Heart right ventricle (tissue), 16 donors: ENCODE measurements around the gene CD247. TPM values are rescaled to one million over a fixed set of nuclear protein-coding genes. Genes with fewer than 3 reads are reported as not detected.

Experiments used
- ATAC-seq, 8 donors: fragments of 200-7000 bp; cut with Tn5 transposase; one replicate each; pipeline ENCODE4 v1.9.1; 2020; ENCODE audit warnings: mild to moderate bottlenecking in 8 of 8, moderate library complexity in 8 of 8, moderate number of reproducible peaks in 1 of 8
- DNase-seq, 2 donors: peaks; one replicate each; pipeline ENCODE4 v3.0.0-alpha.2; 2020
- H3K27ac ChIP-seq, 10 donors: fragments of 200-600 bp; sonication (generic) in 2 of 10; one replicate each; pipeline versions ENCODE4 v1.5.0 to v1.8.0; 2020 to 2022; ENCODE audit warnings: mild to moderate bottlenecking in 3 of 10
- H3K27me3 ChIP-seq, 7 donors: fragments of 200-600 bp; one replicate each; pipeline ENCODE4 v1.8.0; 2021 to 2022; ENCODE audit warnings: mild to moderate bottlenecking in 2 of 7
- H3K36me3 ChIP-seq, 9 donors: fragments of 200-600 bp; sonication (generic) in 1 of 9; one replicate each; pipeline versions ENCODE4 v1.5.0 to v1.8.0; 2020 to 2022; ENCODE audit warnings: mild to moderate bottlenecking in 2 of 9
- H3K4me1 ChIP-seq, 9 donors: fragments of 200-600 bp; sonication (generic) in 1 of 9; one replicate each; pipeline versions ENCODE4 v1.5.0 to v1.8.0; 2020 to 2022; ENCODE audit warnings: mild to moderate bottlenecking in 4 of 9
- H3K4me3 ChIP-seq, 10 donors: fragments of 200-600 bp; sonication (generic) in 2 of 10; one replicate each; pipeline versions ENCODE4 v1.5.0 to v1.8.0; 2020 to 2022; ENCODE audit warnings: mild to moderate bottlenecking in 7 of 10, moderate library complexity in 2 of 10
- H3K9me3 ChIP-seq, 11 donors: fragments of 200-600 bp in 10 of 11; sonication (generic) in 2 of 11; one replicate each; pipeline versions ENCODE4 v1.5.0 to v1.8.0; 2013 to 2022; ENCODE audit warnings: mild to moderate bottlenecking in 2 of 11, control low read depth in 1 of 11, moderate library complexity in 1 of 11
- WGBS, 2 donors: extraction: QIAGEN DNeasy Blood & Tissue Kit; methylation state at CpG; one replicate each; pipeline ENCODE4 v1.1.7; 2013; ENCODE audit warnings: inconsistent platforms in 1 of 2; 5-methylcytosine and 5-hydroxymethylcytosine counted together
- intact Hi-C, 10 donors: fragments of 100-400 bp; cut with DNase I; formaldehyde crosslinking; loops; one replicate each; pipeline versions ENCODE4 v1.11.1 to v1.14.2; 2022
- polyA plus RNA-seq, 2 donors: library from polyadenylated mRNA; stranded (reverse); fragments of 200-250 nt; gene quantifications; one replicate each; pipeline ENCODE4 v1.2.3, GENCODE V29; 2013
- total RNA-seq, 10 donors: library from RNA; stranded (reverse); fragmentation: NEBNext Ultra II Directional in 3 of 10; extraction: Animal tissue kit (Norgen Biotek cat#: 25700) in 3 of 10; gene quantifications; one replicate each; pipeline versions ENCODE4 v1.2.1 to v1.2.4, GENCODE V29; 2021 to 2023
- TF ChIP-seq, protein P1 (sequence below), 9 donors: fragments of 200-600 bp; sonication (generic) in 2 of 9; IDR thresholded peaks; one replicate each; pipeline versions ENCODE4 v1.5.0 to v1.8.0; 2021 to 2022; ENCODE audit warnings: antibody characterized with exemption in 9 of 9, mild to moderate bottlenecking in 5 of 9, moderate library complexity in 1 of 9
- donor health status: Arrhythmogenic right ventricular cardiomyopathy.
- donor health status: ischemic (EF 13 %, LVEDD 7.1; RV severe dilation, severe dysfunction).
- donor health status: healthy with polysubstance abuse.
- donor health status: DM: no; HTN: yes; CAD: no.
- donor health status: DM: no; HTN: no; CAD: no.
- donor health status: ischemic (EF 25% LVEDD 6.9; RV normal size, moderate dysfunction).
- donor health status: ischemic (EF 25% LVEDD 5.7; RV mildly dilated, moderate dysfunction).
- donor health status: healthy.
- donor health status: DM: yes; HTN: yes; CAD: no.
- donor health status: Ischemic cardiomyopathy.
- donor health status: ischemic (EF 35%, LVEDD 5.7; RV mildly dilated, moderate dysfunction).
- donor health status: nonischemic (EF 11% LVEDD 7.7; RV severe dilation, severe dysfunction).
- donor health status: DM: yes; HTN: yes; CAD: no.
- donor health status: PGD.
- donor health status: ischemic (EF 29% LVEDD 5.4; RV normal size, mild dysfunction).
- donor health status: nonischemic (EF 23%, LVEDD 6.1; RV moderate dilation, normal function).

CD247 gene
- total and polyA plus RNA-seq, 12 donors = 0.31 to 6.5 (median 0.66) TPM; not detected in 1

GRCh38 chr1:167404161-167404888, 114.0 kb downstream of the CD247 start:
- WGBS, 2 donors = 68 to 73% methylated on average over 4 of the region's 4 CpGs
- DNase-seq = no peak
- intact Hi-C loops = loop anchor here in 6 of 10 donors (5.0 to 10.0 kb wide), 5 partner anchors 38 to 133 kb away; no protein-coding TSS in a partner anchor
- peaks cover 0 to 10% (median 0%) of the 10 kb centered on the region in 9 donors for H3K4me1 ChIP-seq
- TF ChIP-seq, protein P1, sequence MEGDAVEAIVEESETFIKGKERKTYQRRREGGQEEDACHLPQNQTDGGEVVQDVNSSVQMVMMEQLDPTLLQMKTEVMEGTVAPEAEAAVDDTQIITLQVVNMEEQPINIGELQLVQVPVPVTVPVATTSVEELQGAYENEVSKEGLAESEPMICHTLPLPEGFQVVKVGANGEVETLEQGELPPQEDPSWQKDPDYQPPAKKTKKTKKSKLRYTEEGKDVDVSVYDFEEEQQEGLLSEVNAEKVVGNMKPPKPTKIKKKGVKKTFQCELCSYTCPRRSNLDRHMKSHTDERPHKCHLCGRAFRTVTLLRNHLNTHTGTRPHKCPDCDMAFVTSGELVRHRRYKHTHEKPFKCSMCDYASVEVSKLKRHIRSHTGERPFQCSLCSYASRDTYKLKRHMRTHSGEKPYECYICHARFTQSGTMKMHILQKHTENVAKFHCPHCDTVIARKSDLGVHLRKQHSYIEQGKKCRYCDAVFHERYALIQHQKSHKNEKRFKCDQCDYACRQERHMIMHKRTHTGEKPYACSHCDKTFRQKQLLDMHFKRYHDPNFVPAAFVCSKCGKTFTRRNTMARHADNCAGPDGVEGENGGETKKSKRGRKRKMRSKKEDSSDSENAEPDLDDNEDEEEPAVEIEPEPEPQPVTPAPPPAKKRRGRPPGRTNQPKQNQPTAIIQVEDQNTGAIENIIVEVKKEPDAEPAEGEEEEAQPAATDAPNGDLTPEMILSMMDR (IDR thresholded peaks at IDR 0.05) = no peak
- peaks cover 0 to 75% (median 18%) of the 10 kb centered on the region in 9 donors for H3K36me3 ChIP-seq
- ATAC-seq = no peak
- no peak overlapping the region for H3K4me3 ChIP-seq
- no peak overlapping the region for H3K27ac ChIP-seq
- no peaks in the 10 kb centered on the region for H3K27me3 ChIP-seq
- H3K9me3 ChIP-seq = no peaks in the 10 kb centered on the region

- H3K27me3 ChIP-seq = no peaks in the 10 kb centered on the region
- intact Hi-C loops = loop anchor here in 6 of 10 donors (5.0 to 10.0 kb wide), 5 partner anchors 41 to 136 kb away; no protein-coding TSS in a partner anchor
- H3K27ac ChIP-seq = no peak overlapping the region
- no peaks in the 10 kb centered on the region for H3K9me3 ChIP-seq
- TF ChIP-seq, protein P1 (IDR thresholded peaks at IDR 0.05) = peak; percentile 16 to 67 (median 52)
- WGBS, 2 donors = 63 to 65% methylated on average over 8 of the region's 8 CpGs
- no peak overlapping the region for H3K4me3 ChIP-seq
- DNase-seq (peak in 1 of 2 donors; percentile 27), ATAC-seq (peak in 3 of 8 donors; percentile 55)
- peaks cover 0 to 86% (median 29%) of the 10 kb centered on the region in 9 donors for H3K36me3 ChIP-seq
- H3K4me1 ChIP-seq = peaks cover 0 to 10% (median 0%) of the 10 kb centered on the region in 9 donors
Observed at GRCh38 chr1:167401260-167401873, 117.0 kb downstream of the CD247 start.

GRCh38 chr1:167400359-167400953, 117.9 kb downstream of the CD247 start:
- no peak overlapping the region for H3K27ac ChIP-seq
- H3K4me3 ChIP-seq = no peak overlapping the region
- intact Hi-C loops = loop anchor here in 6 of 10 donors (5.0 to 10.0 kb wide), 5 partner anchors 42 to 137 kb away; no protein-coding TSS in a partner anchor
- ATAC-seq = no peak
- WGBS, 2 donors = 79% methylated on average over 2 of the region's 2 CpGs
- peaks cover 0 to 86% (median 34%) of the 10 kb centered on the region in 9 donors for H3K36me3 ChIP-seq
- no peaks in the 10 kb centered on the region for H3K9me3 ChIP-seq
- DNase-seq = no peak
- H3K4me1 ChIP-seq = peaks cover 0 to 10% (median 0%) of the 10 kb centered on the region in 9 donors
- H3K27me3 ChIP-seq = no peaks in the 10 kb centered on the region
- TF ChIP-seq, protein P1 (IDR thresholded peaks at IDR 0.05) = no peak

GRCh38 chr1:167392200-167392696, 126.1 kb downstream of the CD247 start:
- ATAC-seq = no peak
- Histone ChIP-seq H3K27me3 (no peaks in the 10 kb centered on the region), H3K9me3 (no peaks in the 10 kb centered on the region), H3K27ac (no peak overlapping the region), H3K4me3 (no peak overlapping the region), H3K36me3 (peaks cover 0 to 68% (median 9%) of the 10 kb centered on the region in 9 donors), H3K4me1 (peaks cover 0 to 5% (median 0%) of the 10 kb centered on the region in 9 donors)
- TF ChIP-seq, protein P1 (IDR thresholded peaks at IDR 0.05) = no peak
- WGBS, 2 donors = 96 to 97% methylated on average over 7 of the region's 7 CpGs
- intact Hi-C loops = no loop called here
- DNase-seq = no peak
